GM19463 (cell line): ENCODE results near the gene HPS4.

ENCODE experiments used
- ATAC-seq: cut with Tn5 transposase; IDR thresholded peaks from one replicate; pipeline ENCODE4 v1.9.1; 2021; ENCODE audit warnings: mild to moderate bottlenecking, moderate library complexity; ENCODE audit not compliant: unreplicated experiment

Gene HPS4

GRCh38 chr22:26470807-26471206 lies 12.8 kb downstream of the HPS4 start:
- ATAC-seq, result no peak

- no peak for ATAC-seq
These were observed 17.4 kb downstream of the HPS4 start for GRCh38 chr22:26466196-26466595.

GRCh38 chr22:26464312-26464711 lies 19.3 kb downstream of the HPS4 start:
- no peak for ATAC-seq

- ATAC-seq, result no peak
These were observed 19.9 kb downstream of the HPS4 start for GRCh38 chr22:26463688-26464087.

GRCh38 chr22:26463101-26463661 lies 20.4 kb downstream of the HPS4 start:
- no peak for ATAC-seq

GRCh38 chr22:26462641-26463040 lies 20.9 kb downstream of the HPS4 start:
- no peak for ATAC-seq

GRCh38 chr22:26462051-26462450 lies 21.5 kb downstream of the HPS4 start:
- ATAC-seq, result no peak

- no peak for ATAC-seq
These were observed 22.3 kb downstream of the HPS4 start for GRCh38 chr22:26461188-26461810.

GRCh38 chr22:26460202-26460601 lies 23.4 kb downstream of the HPS4 start:
- no peak for ATAC-seq

- ATAC-seq, result no peak
These were observed 25.8 kb downstream of the HPS4 start for GRCh38 chr22:26457661-26458272.

GRCh38 chr22:26453812-26454500 lies 29.6 kb downstream of the HPS4 start:
- ATAC-seq, result no peak

GRCh38 chr22:26453216-26453615 lies 30.4 kb downstream of the HPS4 start:
- no peak for ATAC-seq

- no peak for ATAC-seq
These were observed 31.2 kb downstream of the HPS4 start for GRCh38 chr22:26452236-26453016.

GRCh38 chr22:26450453-26451185 lies 33.0 kb downstream of the HPS4 start:
- no peak for ATAC-seq

- no peak for ATAC-seq
These were observed 34.6 kb downstream of the HPS4 start for GRCh38 chr22:26448941-26449340.

- no peak for ATAC-seq
These were observed 35.2 kb downstream of the HPS4 start for GRCh38 chr22:26448334-26448733.

GRCh38 chr22:26447584-26448329 lies 35.8 kb downstream of the HPS4 start:
- no peak for ATAC-seq

- ATAC-seq, result no peak
These were observed 36.6 kb downstream of the HPS4 start for GRCh38 chr22:26446808-26447515.

- ATAC-seq, result no peak
These were observed 37.9 kb downstream of the HPS4 start for GRCh38 chr22:26445577-26446275.
